NT2/D1 (cell line): ENCODE results near the gene LCN1.

Source experiments
- SUZ12 ChIP-seq: IDR thresholded peaks from 2 replicates; pipeline ENCODE4 v1.6.1; 2011; ENCODE audit not compliant: insufficient read length, insufficient read depth; ENCODE audit errors: extremely low read depth
- YY1 ChIP-seq: IDR thresholded peaks from 2 replicates; pipeline ENCODE4 v1.6.1; 2011; ENCODE audit not compliant: insufficient read length, insufficient read depth
- ZNF274 ChIP-seq: IDR thresholded peaks from 2 replicates; pipeline ENCODE4 v1.6.1; 2011; ENCODE audit warnings: mild to moderate bottlenecking, low read depth, low read length

GRCh38 chr9:135473972-135474543, 47.2 kb upstream of the LCN1 start:
- TF ChIP-seq ZNF274 (no peak), YY1 (no peak), SUZ12 (no peak)
